Stimulated activated naive B cell treated with anti-CD40 and anti-IgM and Interleukin-4, amounts not matched to agents 10 μg/mL and 1 μg/mL and 100 μg/mL, for 72 hours (primary cell): ENCODE data around the gene FAM193A.
"Not testable (repeated sequence)": the region's sequence is repeated elsewhere in the genome, so short reads cannot be mapped to it uniquely, and the experiment has no call there.

Experiments
- ATAC-seq, 2 donors: fragments of 150-1000 bp; cut with Tn5 transposase; replicated peaks; 2 replicates each; pipeline ENCODE4 v1.10.0; 2021; ENCODE audit warnings: moderate library complexity in 1 of 2
- DNase-seq: peaks from one replicate; pipeline ENCODE4 v3.0.0; 2021
- H3K27ac Mint-ChIP-seq: one replicate; pipeline ENCODE4 v1.8.0; 2022; ENCODE audit warnings: mild to moderate bottlenecking, mixed read lengths
- H3K27me3 Mint-ChIP-seq, 2 donors: one replicate each; pipeline ENCODE4 v1.8.0; 2022; ENCODE audit warnings: mixed read lengths in 2 of 2
- H3K36me3 Mint-ChIP-seq, 2 donors: one replicate each; pipeline ENCODE4 v1.8.0; 2022; ENCODE audit warnings: mixed read lengths in 2 of 2, mild to moderate bottlenecking in 1 of 2
- H3K4me1 Mint-ChIP-seq, 2 donors: one replicate each; pipeline ENCODE4 v1.8.0; 2022; ENCODE audit warnings: mixed read lengths in 2 of 2, mild to moderate bottlenecking in 1 of 2
- H3K4me3 Mint-ChIP-seq, 2 donors: one replicate each; pipeline ENCODE4 v1.8.0; 2022; ENCODE audit warnings: mild to moderate bottlenecking in 2 of 2, mixed read lengths in 2 of 2, moderate library complexity in 1 of 2
- H3K9me3 Mint-ChIP-seq, 2 donors: one replicate each; pipeline ENCODE4 v1.8.0; 2022; ENCODE audit warnings: mixed read lengths in 2 of 2, mild to moderate bottlenecking in 1 of 2

The FAM193A gene

DNA sequence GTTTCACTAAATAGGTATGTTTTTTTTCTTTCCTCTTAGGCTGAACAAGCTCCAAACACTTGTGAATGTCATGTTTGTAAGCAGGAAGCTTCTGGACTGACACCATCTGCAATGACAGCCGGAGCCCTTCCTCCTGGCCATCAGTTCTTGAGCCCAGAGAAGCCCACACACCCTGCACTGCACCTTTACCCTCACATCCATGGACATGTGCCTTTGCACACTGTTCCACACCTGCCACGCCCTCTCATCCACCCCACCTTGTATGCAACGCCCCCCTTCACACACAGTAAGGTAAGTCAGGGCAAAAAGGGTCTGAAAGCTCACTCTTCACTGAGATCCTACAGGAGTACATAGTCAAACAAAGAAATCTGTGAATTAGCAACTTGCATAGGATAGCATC is 135.6 kb downstream of the FAM193A start:
- peaks cover 29 to 51% of the 10 kb centered on the region in 2 donors for H3K4me1 Mint-ChIP-seq
- H3K27ac Mint-ChIP-seq, result peak overlapping the region; percentile 27
- H3K36me3 Mint-ChIP-seq, result peaks cover 53 to 75% of the 10 kb centered on the region in 2 donors
- peaks cover 0 to 3% of the 10 kb centered on the region in 2 donors for H3K9me3 Mint-ChIP-seq
- DNase-seq, result no peak
- no peak for ATAC-seq
- no peaks in the 10 kb centered on the region for H3K27me3 Mint-ChIP-seq
- H3K4me3 Mint-ChIP-seq, result no peak overlapping the region

DNA sequence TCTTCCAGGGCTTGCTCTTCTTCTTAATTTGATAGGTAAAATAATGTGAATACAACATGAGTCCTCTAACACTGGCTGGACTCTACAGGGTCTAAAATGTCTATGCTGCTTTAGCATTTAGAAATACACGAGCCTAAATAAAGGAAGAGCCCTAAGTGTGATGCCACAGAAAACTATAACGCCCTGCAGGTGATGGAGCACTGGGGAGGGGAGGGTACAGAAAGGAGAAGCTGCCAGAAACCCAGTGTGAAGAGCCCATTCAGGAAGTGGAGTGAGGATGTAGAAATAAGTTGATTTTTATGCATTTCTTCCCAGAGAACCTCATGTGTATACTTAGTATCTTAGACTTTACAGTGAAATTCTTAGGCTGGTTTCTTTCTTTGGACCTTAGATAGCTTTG is 136.3 kb downstream of the FAM193A start:
- H3K36me3 Mint-ChIP-seq, result peaks cover 56 to 73% of the 10 kb centered on the region in 2 donors
- H3K27ac Mint-ChIP-seq, result peak overlapping the region; percentile 44
- H3K9me3 Mint-ChIP-seq, result peaks cover 0 to 5% of the 10 kb centered on the region in 2 donors
- no peaks in the 10 kb centered on the region for H3K27me3 Mint-ChIP-seq
- peaks cover 27 to 49% of the 10 kb centered on the region in 2 donors for H3K4me1 Mint-ChIP-seq
- DNase-seq (no peak), ATAC-seq (no peak)
- no peak overlapping the region for H3K4me3 Mint-ChIP-seq

DNA sequence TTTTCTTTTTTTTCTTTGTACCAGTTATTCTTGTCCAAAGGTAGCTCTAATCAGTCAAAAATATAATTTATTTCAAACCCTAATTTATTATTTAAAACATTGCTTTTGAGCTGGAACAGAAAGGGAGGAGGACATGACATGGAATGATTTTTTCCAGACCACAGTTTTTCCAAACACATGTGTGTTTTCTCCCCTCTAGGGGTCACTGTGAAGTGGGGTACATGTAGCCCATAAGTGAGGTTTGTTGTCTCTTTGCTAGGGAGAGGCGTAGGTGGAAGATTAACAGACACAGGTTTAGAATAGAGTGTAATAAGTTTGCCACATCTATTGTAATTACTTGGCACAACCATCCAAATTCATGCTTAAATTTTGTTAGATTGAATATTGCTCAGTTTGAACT is 136.7 kb downstream of the FAM193A start:
- Mint-ChIP-seq H3K36me3 (peaks cover 57 to 75% of the 10 kb centered on the region in 2 donors), H3K4me3 (no peak overlapping the region), H3K27me3 (no peaks in the 10 kb centered on the region), H3K27ac (no peak overlapping the region), H3K9me3 (peaks cover 0 to 5% of the 10 kb centered on the region in 2 donors), H3K4me1 (peaks cover 27 to 51% of the 10 kb centered on the region in 2 donors)
- ATAC-seq (no peak), DNase-seq (no peak)

DNA sequence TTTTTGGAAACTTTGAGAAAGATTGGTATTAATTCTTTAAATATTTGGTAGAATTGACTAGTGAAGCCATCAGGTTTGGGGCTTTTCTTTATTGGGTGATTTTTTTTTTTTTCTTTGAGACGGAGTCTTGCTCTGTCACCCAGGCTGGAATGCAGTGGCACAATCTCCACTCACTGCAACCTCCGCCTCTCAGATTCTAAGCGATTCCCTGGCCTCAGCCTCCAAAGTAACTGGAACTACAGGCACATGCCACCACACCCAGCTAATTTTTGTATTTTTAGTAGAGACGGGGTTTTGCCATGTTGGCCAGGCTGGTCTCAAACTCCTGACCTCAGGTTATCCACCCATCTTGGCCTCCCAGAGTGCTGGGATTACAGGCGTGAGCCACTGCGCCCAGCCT is 143.3 kb downstream of the FAM193A start:
- not testable (repeated sequence) for ATAC-seq, H3K4me3 Mint-ChIP-seq, H3K27me3 Mint-ChIP-seq, H3K9me3 Mint-ChIP-seq, DNase-seq
- Mint-ChIP-seq H3K4me1 (peaks cover 4 to 25% of the 10 kb centered on the region in 2 donors), H3K36me3 (peaks cover 59 to 79% of the 10 kb centered on the region in 2 donors), H3K27ac (peak overlapping the region; percentile 37)

DNA sequence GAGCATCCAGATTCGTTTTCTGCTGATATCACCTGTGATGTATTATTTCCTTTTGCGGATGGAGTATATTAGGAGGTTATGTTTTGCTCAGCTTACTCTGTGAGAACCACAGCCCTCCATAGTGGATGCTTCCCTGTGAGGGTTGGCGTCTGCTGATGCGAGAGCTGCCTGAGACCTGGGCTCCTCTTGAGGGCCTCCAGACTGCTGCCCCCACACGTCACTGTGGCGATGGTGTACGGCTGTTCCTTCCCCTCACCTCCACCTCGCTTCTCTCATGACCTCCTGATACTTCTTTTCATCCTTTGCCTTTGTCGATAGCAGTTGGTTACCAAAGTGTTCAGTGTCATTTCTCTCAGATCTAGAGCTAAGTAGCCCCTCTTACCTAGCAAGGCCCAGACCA is 148.0 kb downstream of the FAM193A start:
- H3K4me3 Mint-ChIP-seq, result no peak overlapping the region
- H3K36me3 Mint-ChIP-seq, result peaks cover 58 to 79% of the 10 kb centered on the region in 2 donors
- peak overlapping the region; percentile 7 for H3K27ac Mint-ChIP-seq
- ATAC-seq (no peak), DNase-seq (no peak)
- H3K27me3 Mint-ChIP-seq, result no peaks in the 10 kb centered on the region
- H3K9me3 Mint-ChIP-seq, result peaks cover 0 to 6% of the 10 kb centered on the region in 2 donors
- peaks cover 5 to 8% of the 10 kb centered on the region in 2 donors for H3K4me1 Mint-ChIP-seq

DNA sequence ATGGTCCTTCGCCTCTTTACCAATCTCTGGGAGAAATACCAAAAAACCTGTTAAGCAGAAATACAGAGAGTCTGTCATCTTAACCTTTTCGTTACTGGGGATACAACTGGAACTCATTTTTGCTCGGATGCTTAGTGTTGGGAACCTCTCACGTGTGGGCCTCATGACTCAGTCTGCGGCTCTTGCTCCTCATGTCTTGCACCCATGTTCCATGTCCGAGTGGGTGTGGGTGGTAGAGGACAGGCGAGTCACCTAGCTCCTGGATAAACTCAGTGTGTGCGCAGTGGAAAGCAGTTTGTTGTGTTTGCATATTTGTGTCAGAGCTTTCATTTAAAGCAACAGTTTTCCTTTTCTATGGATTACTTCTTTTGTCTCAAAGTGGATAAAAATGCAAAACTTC is 149.1 kb downstream of the FAM193A start:
- H3K9me3 Mint-ChIP-seq, result peaks cover 0 to 6% of the 10 kb centered on the region in 2 donors

DNA sequence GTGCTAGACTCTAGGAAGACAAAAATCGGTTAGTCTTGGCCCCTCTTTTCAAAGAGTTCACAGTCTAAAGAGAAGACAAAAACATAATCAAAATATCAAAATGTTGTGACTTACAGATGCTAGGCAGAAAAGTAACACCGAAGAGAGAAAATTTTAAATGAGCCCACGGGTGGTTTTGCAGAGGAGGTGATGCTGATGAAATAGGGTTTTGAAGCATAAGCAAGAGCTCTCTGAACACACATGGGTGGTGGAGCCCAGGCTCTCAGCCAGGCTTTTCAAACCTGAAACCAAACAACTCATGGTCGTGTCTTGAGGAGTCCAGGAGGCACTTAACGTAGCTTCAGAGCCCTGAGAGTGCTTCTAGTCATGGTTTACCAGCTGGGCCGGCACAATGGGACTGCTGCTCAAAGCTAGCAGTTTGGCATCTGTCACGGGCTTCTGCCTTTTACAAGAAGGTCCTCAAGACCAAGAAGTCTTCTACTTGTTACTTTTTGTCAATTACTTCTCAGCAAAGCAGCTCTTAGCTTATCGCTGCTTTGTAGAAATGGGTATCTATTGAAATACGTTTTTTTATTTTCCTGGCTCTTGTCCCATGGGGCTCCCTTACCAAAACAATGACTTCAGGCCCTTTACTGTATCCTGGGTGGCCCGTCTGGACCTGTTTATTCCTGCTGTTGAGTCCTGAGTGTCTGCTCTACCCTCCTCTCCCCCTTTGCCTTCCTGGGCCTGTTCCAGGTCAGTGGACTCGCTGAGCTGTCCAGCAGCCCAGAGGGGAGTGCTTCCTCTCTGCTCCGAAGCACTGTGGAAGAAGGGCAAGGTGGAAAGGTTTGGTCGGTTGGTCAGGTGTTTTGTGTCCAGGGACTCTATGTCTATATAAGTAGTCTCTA is 150.2 kb downstream of the FAM193A start:
- H3K36me3 Mint-ChIP-seq, result peaks cover 63 to 83% of the 10 kb centered on the region in 2 donors
- peaks cover 0 to 2% of the 10 kb centered on the region in 2 donors for H3K9me3 Mint-ChIP-seq
- no peaks in the 10 kb centered on the region for H3K27me3 Mint-ChIP-seq
- H3K4me1 Mint-ChIP-seq, result peaks cover 23% of the 10 kb centered on the region in 2 donors
- H3K4me3 Mint-ChIP-seq, result no peak overlapping the region
- ATAC-seq (no peak), DNase-seq (no peak)
- peak overlapping the region; percentile 63 for H3K27ac Mint-ChIP-seq

More for the DNA sequence above, 149.1 kb downstream of the FAM193A start:
- H3K36me3 Mint-ChIP-seq, result peaks cover 63 to 83% of the 10 kb centered on the region in 2 donors
- H3K4me3 Mint-ChIP-seq, result no peak overlapping the region
- no peak overlapping the region for H3K27ac Mint-ChIP-seq
- no peak for ATAC-seq
- no peak for DNase-seq
- peaks cover 15 to 19% of the 10 kb centered on the region in 2 donors for H3K4me1 Mint-ChIP-seq
- H3K27me3 Mint-ChIP-seq, result no peaks in the 10 kb centered on the region

DNA sequence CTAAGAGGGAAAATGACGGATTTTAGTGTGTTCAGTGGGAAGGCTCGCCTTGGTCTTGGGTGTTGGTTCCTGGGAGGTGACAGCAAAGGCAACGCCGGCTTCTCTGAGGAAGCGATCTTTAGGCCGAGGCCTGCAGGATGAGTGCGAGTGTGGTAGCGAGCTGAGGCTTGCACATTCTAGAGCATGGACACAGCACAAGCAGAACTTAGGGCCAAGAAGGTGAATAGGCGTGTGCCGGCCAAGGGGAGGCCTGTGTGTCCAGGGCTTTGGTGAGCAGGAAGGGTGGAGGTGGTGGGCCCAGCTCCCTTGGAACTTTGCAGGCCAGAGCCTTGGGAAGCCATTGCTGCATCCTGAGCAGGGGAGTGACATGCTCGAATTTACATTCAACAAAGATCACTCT is 151.8 kb downstream of the FAM193A start:
- H3K36me3 Mint-ChIP-seq, result peaks cover 74 to 84% of the 10 kb centered on the region in 2 donors

DNA sequence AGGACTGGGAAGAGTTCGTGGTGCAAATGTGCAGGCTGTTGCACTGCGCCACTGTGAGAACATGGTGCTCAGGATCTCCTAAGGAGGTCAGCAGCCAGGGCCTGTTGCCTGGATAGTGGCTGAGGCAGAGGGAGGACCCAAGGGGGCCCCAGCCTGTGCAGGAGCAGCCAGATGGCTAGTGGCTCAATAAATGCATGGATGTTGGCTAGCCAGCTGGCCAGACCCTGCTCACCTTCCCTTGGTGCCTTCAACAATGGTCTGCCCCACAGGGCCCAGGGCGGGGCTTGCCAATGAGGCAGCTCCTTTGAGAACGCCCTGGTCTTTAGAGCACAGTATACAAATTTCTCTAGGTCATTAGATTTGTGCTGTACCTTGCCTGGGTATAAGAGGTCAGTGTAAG is 152.2 kb downstream of the FAM193A start:
- ATAC-seq (no peak), DNase-seq (no peak)
- Mint-ChIP-seq H3K27ac (peak overlapping the region; percentile 69), H3K36me3 (peaks cover 74 to 84% of the 10 kb centered on the region in 2 donors), H3K27me3 (no peaks in the 10 kb centered on the region), H3K4me1 (peaks cover 36 to 43% of the 10 kb centered on the region in 2 donors), H3K4me3 (no peak overlapping the region), H3K9me3 (peaks cover 6 to 7% of the 10 kb centered on the region in 2 donors)

More for the DNA sequence above, 151.8 kb downstream of the FAM193A start:
- Mint-ChIP-seq H3K9me3 (peaks cover 6 to 7% of the 10 kb centered on the region in 2 donors), H3K27ac (peak overlapping the region; percentile 69), H3K4me3 (no peak overlapping the region), H3K4me1 (peaks cover 33 to 39% of the 10 kb centered on the region in 2 donors), H3K27me3 (no peaks in the 10 kb centered on the region)
- DNase-seq (no peak), ATAC-seq (no peak)

DNA sequence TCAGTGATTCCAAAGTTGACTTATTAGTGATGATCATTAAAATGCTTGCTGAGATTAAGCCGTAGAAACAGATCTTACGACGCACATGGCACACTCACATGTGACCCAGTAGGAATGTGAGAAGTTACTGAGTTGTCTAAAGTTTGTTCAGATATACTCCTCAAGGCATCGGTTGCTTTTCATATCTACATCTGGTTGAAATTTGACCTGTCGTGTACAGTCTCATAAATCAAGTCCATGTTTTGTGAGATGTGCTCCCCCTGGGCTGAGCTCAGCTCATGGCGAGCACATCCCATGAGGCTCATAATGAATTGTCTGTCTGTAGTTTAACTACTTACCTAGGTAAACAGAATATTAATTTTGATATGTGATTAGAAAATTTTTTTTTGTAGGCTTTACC is 152.7 kb downstream of the FAM193A start:
- peaks cover 74 to 84% of the 10 kb centered on the region in 2 donors for H3K36me3 Mint-ChIP-seq

DNA sequence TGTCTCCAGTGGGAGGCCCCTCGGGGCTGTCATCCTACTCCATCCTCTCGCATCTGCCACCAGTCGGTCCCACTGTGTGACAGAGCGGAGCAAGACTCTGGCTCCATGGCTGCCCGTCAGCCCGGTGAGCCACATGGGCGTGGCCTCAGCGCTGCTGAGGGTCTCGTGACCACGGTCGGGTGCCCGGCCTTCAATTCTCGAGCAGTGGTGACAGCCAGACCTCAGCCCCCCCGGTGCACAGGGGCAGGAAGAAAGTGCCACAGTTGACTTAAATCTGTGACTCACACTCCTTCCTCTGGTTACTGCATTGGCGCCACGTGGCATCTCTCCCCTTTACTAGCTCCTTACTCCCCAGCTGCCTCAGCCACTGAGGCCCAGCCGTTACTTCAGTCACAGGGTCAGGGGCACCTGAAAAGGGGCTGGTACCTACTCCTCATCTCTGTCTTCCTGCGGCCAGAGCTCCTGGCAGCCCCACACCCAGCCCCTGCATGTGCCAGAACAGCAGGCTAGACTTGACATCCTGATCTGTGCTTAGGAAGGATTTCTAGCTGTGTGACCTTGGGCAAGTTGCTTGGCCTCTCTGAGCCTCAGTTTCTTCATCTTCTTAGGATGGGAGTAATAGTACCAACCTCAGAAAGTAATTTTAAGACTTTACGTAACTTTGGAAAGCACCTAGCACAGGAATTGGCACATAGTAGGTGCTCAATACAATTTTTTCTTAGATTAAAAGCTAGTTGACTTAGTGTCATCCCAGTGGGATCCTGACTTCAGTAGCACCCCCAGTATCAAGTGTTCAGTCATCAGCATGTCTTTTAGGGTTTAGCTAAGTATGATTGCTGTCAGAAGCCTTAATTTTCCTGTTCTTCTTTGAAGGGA is 153.6 kb downstream of the FAM193A start:
- peak overlapping the region; percentile 94 for H3K27ac Mint-ChIP-seq
- H3K4me3 Mint-ChIP-seq, result peak overlapping the region; percentile 55 to 60
- peaks cover 74 to 84% of the 10 kb centered on the region in 2 donors for H3K36me3 Mint-ChIP-seq
- peak; percentile 74 for DNase-seq
- H3K4me1 Mint-ChIP-seq, result peaks cover 46 to 57% of the 10 kb centered on the region in 2 donors
- H3K9me3 Mint-ChIP-seq, result peaks cover 6 to 10% of the 10 kb centered on the region in 2 donors
- no peaks in the 10 kb centered on the region for H3K27me3 Mint-ChIP-seq
- peak; percentile 85 to 86 for ATAC-seq

More for the DNA sequence above, 152.7 kb downstream of the FAM193A start:
- no peak for DNase-seq
- Mint-ChIP-seq H3K27me3 (no peaks in the 10 kb centered on the region), H3K4me3 (no peak overlapping the region), H3K27ac (peak overlapping the region; percentile 3), H3K9me3 (peaks cover 6 to 10% of the 10 kb centered on the region in 2 donors), H3K4me1 (peaks cover 39 to 48% of the 10 kb centered on the region in 2 donors)
- no peak for ATAC-seq

DNA sequence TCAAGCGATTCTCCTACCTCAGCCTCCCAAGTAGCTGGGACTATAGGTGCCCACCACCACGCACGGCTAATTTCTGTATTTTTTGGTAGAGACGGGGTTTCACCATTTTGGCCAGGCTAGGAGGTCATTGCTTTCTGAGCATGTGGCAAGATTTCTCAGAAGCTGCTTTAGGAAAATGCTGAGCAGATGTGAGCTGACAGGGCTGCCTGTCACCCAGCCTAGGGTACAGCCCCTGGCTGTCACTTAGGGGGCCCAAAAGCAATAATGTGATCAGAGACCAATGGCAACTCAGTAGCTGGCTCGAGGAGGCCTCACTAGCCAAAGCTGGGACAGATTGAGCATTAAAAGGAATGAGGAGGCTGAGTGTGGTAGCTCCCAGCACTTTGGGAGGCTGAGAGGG is 154.9 kb downstream of the FAM193A start:
- H3K4me1 Mint-ChIP-seq, result peaks cover 53 to 70% of the 10 kb centered on the region in 2 donors
- H3K27me3 Mint-ChIP-seq, result no peaks in the 10 kb centered on the region
- peak overlapping the region; percentile 97 for H3K27ac Mint-ChIP-seq
- peak overlapping the region; percentile 30 to 38 for H3K4me3 Mint-ChIP-seq
- peaks cover 6 to 10% of the 10 kb centered on the region in 2 donors for H3K9me3 Mint-ChIP-seq
- ATAC-seq, result no peak
- no peak for DNase-seq
- H3K36me3 Mint-ChIP-seq, result peaks cover 70 to 80% of the 10 kb centered on the region in 2 donors

DNA sequence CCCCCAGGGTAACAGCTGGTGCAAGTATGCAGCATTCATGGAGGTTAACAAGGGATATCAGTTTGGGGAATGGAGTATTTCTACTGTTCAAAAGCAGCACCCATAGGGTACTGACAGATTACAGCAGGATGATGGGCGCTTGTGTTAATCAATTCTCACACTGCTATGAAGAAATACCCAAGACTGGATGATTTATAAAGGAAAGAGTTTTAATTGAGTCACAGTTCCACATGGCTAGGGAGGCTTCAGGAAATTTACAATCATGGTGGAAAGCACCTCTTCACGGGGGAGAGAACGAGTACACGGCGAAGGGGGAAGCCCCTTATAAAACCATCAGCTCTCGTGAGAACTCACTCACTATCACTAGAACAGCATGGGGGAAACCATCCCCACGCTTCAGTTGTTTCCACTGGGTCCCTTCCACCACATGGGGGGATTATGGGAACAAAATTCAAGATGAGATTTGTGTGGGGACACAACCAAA is 155.5 kb downstream of the FAM193A start:
- ATAC-seq (peak; percentile 46 to 50), DNase-seq (peak; percentile 67)
- H3K4me1 Mint-ChIP-seq, result peaks cover 59 to 76% of the 10 kb centered on the region in 2 donors
- peak overlapping the region; percentile 97 for H3K27ac Mint-ChIP-seq
- peak overlapping the region; percentile 30 to 41 for H3K4me3 Mint-ChIP-seq
- peaks cover 74 to 82% of the 10 kb centered on the region in 2 donors for H3K36me3 Mint-ChIP-seq
- H3K9me3 Mint-ChIP-seq, result peaks cover 6 to 10% of the 10 kb centered on the region in 2 donors
- no peaks in the 10 kb centered on the region for H3K27me3 Mint-ChIP-seq

DNA sequence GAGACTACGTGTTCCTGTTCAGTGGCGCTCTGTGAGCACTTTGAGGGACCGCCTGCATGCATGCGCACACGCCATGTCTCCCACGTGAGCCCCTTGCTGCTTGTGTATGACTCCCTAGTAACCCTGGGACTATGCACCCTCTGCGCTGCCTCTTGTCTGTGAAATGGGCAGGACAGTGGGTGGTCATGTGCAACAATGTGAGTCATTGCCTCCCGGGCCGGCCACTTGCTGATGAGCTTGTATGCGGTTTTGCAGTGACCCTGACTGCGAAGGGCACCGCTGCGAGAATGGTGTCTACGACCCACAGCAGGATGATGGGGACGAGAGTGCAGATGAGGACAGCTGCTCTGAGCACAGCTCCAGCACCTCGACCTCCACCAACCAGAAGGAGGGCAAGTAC is 158.2 kb downstream of the FAM193A start:
- Mint-ChIP-seq H3K27me3 (no peaks in the 10 kb centered on the region), H3K27ac (peak overlapping the region; percentile 65), H3K9me3 (peaks cover 6 to 10% of the 10 kb centered on the region in 2 donors), H3K36me3 (peaks cover 80 to 82% of the 10 kb centered on the region in 2 donors), H3K4me3 (no peak overlapping the region), H3K4me1 (peaks cover 61 to 94% of the 10 kb centered on the region in 2 donors)
- ATAC-seq (no peak), DNase-seq (no peak)
